Measurements from ENCODE around the gene CACNB2.

The CACNB2 gene

GRCh38 chr10:18233775-18234174 lies 93.6 kb downstream of the CACNB2 start:
- DNase-seq, result no peak

- no peak for DNase-seq
Measured at GRCh38 chr10:18235477-18235876, 95.3 kb downstream of the CACNB2 start.

DNA sequence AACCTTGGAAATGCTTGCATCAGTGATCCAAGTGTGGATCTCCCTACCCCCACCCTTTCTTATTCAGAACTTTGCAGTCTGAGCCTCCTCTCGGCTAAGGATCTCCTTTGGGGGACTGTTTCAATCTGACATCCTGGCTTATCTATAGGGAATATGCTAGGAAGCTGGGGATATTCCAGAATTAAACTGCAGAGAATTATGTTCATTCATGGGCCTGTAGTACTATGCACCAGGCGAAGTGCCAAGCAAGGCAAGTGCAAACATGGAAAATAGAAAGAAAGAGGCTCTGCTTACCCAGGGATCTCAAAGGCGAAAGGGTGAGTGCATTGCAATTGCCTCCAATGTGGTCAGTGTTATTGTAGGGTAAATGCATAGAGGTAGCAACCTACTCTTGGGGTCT lies 96.5 kb downstream of the CACNB2 start:
- DNase-seq, result no peak

- no peak for DNase-seq
Measured at GRCh38 chr10:18238870-18239485, 98.8 kb downstream of the CACNB2 start.

DNA sequence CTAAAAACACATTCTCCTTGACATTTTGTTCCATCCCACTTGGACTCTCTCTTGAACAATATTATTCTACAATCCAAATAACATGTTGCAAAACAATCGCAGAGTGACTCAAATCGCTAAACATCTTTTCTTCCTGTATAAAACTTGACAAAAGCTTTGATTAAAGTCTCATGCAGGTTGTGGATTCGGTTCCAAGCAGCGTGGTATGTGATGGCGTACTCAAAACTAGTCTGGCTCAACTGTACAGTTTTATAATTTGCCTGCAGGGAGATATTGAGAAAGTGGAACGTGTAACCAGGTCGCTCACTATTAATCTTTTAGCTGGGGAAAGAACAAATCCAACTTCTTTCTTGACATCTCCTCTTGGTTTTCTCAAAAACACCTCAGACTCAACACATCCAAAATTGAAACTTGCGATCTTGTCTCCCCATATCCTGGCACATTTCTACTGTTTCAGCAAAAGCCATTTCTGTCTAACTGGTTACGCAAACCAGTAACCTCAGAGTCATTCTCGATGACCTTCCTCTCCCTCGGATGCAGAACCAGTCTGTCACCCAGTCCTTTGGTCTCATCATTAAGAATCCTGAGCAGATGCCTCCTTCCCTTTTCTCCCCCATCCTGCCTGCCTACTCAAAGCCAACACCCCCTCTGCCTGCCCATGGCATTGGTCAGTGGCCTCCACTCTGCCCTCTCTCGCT lies 100.1 kb downstream of the CACNB2 start:
- no peak for DNase-seq

- no peak for DNase-seq
Measured at GRCh38 chr10:18246967-18247366, 106.7 kb downstream of the CACNB2 start.

DNA sequence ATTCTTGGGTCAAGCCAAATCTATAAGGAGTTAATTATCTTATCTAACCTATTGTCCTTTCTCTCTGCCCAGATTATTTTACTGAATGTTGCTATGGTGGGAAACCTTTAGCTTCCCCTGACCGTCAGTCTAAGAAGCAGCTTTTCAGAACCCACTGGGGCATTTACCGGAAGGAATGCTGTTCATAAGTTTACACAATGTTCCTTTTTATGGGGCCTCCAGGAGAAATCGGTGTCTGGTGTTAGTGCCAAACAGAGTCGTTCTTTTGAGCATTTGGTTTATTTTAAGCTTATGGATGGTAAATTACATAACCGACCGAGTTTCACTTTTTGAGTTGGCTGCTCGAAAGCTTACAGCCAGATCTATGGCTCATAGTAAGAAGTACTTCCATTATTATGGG lies 111.9 kb downstream of the CACNB2 start:
- DNase-seq, result no peak

- DNase-seq, result no peak
Measured at GRCh38 chr10:18254086-18254485, 113.9 kb downstream of the CACNB2 start.

- DNase-seq, result no peak
Measured at GRCh38 chr10:18254692-18255091, 114.5 kb downstream of the CACNB2 start.

DNA sequence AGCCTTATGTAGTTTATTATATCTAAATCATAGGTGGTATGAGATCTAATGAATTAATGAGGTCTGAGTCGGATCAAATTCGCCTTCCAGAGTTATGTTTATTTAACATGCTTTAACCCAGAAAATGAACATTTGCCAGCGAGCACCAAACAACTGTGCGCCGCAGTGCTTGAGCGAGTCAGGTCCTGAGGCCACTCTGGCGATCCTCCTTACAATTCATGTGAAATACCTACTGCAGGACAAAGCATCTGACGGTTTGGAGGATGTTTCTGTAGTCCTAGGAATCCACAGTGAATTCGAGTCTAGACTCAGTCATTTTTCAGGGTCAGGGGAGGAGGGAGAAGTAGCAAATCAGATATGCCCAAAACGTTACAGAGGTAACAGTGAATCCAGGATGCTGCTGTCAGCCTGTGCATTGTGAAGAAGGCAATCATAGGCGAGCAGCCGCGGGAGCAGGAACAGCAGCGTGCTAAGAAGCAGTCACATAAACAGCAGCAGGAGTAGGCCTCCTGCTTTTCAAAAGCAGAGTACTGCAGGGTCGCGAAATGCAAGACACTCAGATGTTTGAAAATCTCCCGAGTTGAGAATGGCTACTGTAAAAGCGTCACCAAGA lies 120.2 kb downstream of the CACNB2 start:
- no peak for DNase-seq

GRCh38 chr10:18261063-18261610 lies 120.9 kb downstream of the CACNB2 start:
- DNase-seq, result no peak

DNA sequence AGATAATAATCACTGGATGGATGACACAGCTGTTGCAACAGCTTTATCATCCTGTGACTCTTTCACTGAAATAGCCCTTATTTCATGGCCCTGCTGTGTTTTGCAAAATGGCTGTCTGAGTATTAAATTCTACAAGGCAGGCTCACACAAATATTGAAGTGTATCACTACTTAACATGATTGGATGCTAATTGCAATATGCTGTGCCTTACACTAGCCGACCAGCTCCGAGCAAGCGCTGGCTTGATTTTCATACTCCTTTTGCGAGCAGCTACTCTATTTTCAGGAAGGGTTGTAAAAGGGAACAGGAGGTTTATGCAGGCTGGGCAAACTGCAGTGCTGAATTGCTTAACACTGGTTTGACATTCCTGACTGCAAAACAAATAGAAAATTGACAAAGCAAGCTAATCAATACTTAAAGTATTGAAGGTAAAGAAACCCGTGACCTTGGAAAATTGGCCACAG lies 121.6 kb downstream of the CACNB2 start:
- DNase-seq, result no peak

GRCh38 chr10:18264466-18265050 lies 124.3 kb downstream of the CACNB2 start:
- no peak for DNase-seq

GRCh38 chr10:18268005-18268404 lies 127.8 kb downstream of the CACNB2 start:
- DNase-seq, result no peak

DNA sequence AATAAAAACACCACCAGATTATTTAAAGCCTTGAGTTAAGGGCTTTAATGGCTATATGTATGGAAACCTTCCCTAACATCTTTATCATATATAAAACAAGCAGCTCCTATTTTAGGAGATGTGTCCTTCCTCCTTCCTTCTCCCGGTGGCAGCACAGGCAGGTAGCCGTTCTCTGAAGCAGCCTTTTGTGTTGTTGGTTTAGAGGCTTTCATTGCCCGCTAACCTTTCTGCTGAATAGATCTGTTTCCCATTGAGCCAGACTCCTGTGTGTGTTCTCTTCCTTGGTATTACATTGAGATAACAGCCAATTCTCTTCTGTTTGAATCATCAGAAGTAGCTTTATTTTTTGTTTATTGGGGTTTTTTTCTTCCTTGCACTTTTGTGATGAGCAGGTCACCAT lies 131.3 kb downstream of the CACNB2 start:
- DNase-seq, result no peak

DNA sequence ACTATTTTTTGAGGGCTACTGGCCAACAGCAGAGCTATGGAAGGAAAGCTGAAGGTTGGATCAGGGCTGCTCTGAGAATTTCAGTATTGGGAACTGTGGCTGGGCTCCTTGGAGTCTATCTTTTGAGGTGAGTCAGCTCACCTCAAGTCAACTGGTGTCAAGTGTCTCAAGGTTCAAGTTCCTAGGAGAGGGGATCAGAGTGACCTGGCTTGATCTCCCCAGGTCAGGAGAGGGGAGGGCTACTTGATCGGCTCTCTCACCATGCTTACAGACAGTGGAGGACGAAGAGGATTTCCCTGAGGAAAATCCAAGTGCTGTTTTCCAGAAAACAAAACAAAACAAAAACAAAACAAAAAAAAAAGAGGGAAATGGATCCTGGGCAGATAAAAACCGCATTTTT lies 132.8 kb downstream of the CACNB2 start:
- DNase-seq, result no peak

DNA sequence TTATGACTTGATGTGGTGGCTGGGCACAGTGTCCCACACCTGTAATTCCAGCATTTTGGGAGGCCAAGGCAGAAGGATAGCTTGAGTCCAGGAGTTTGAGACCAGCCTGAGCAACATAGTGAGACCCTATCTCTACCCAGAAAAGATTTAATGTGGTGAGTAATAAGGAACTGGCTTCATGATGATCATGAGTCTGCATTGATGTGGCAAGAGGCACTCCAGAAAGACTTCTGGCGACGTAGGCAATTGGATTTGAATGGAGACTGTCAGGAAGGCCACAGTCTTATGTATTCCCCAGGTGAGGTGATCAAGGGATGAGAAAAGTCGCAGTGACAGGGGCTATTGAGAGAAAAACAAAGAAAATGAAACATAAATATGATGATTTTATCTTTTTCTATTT lies 138.0 kb downstream of the CACNB2 start:
- no peak for DNase-seq

DNA sequence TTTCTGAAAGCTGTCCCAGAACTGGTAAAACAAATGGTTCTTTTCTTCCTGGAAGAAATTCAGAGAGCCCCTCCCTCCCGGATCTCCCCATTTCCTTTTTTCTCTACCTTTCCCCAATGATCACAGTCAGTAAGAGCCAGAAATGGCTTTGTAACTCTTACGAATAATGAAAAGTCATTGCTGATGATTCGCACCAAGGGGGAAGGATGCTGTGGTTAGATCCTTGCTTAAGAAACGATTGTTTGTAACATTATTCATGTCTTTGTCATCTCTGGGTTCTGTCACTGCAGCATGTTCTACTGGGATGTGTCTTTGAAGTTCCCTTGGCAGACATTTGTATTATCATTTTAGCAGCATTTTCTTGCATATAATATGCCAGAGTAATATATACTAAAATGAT lies 138.9 kb downstream of the CACNB2 start:
- no peak for DNase-seq

GRCh38 chr10:18282094-18282493 lies 141.9 kb downstream of the CACNB2 start:
- no peak for DNase-seq

- no peak for DNase-seq
Measured at GRCh38 chr10:18290651-18291313, 150.6 kb downstream of the CACNB2 start.

DNA sequence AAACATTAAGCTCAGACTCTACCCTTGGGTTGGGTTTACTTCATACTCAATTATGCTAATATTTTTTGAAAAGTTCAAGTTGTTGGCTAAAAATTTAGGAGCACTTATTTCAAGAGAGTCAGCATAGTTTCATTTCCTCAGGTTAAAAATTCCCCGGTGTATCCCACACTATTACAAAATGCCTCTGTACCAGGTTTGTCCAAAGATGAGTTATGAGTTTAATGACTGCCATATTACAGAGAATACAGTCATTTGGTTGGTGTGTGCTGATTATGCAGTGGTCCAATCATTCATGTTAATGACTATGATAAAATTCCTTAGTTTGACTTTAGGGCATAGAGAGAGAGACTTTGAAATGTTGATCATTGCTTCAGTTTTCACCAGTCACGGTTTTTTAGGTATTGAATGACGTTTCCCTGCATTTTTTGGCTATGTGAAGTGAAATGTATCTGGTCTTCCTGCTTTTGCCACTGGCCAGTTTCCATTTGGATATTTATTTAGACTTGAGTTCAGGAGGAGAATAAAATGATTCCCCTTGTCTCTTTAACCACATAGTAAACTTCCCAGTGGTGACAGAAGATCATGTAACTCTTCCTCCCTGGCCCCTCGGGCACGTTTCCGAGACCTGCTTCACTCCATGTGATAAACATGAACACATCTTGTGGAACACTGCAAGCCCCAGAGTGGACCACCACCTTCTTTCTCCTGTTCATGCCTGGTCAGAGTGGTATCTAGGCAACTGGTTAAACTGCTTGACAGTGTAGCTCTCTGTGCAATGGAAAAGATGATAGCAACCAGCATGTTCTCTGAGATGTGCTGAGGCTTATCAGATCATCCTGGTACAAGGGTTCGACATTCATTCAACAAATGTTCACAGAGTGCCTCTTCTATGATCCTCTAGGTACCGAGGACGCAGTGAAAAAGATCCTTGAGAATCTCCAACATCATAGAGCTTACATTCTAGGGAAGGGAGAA lies 153.6 kb downstream of the CACNB2 start:
- DNase-seq, result no peak

GRCh38 chr10:18294633-18295032 lies 154.4 kb downstream of the CACNB2 start:
- DNase-seq, result no peak

All from femur (tissue), 1 donor.